Stimulated activated CD4-positive, alpha-beta T cell treated with anti-CD3 and anti-CD28 coated beads, Interleukin-2, amount 100 ng/mL, for 24 hours (primary cell): ENCODE measurements around the gene PI4KA.

Source experiments
- DNase-seq, 2 donors: peaks; one replicate each; pipeline ENCODE4 v3.0.0-alpha.2; 2020

PI4KA gene

GRCh38 chr22:20659920-20660319, 198.7 kb downstream of the PI4KA start:
- DNase-seq, result no peak

- no peak for DNase-seq
These were observed 199.4 kb downstream of the PI4KA start for GRCh38 chr22:20659258-20659657.

DNA sequence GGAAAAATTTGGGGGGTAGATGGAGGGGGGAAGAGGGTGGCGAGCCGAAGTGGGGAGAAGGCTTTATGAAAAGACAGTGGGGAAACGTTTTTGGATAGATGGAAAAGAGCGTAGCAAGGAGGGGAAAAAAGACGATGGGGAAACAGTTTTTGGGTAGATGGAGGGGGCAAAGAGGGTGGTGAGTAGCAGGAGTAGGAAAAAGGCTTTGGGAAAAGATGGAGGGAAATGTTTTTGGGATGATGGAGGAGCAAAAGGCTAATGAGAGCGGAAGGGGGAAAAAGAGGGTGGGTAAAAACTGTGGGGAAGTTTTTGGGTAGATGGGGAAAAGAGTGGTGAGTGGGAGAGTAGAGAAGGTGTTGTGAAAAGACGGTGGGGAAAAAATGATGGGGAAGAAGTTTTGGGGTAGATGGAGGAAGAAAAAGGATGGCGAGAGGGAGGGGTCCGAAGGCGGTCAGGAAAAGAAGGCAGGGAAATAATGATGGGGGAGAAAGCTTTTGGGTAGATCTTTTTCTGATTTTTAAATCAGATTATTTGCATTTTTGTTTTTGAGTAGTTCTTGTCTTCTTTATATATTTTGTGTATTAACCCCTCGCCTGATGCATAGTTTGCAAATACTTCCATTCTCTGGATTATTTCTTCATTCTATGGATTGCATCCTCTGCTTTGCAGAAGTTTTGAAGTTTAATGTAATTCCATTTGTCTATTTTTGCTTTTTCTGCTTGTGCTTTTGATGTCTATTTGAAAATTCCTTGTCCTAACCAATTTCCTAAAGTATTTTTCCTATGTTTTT, 200.0 kb downstream of the PI4KA start:
- no peak for DNase-seq

- no peak for DNase-seq
These were observed 200.6 kb downstream of the PI4KA start for GRCh38 chr22:20657963-20658362.
